ENCODE results near the gene HDAC11.

- TF ChIP-seq PRDM15 (CRISPR knock-in tag; IDR thresholded peaks at IDR 0.05) (no peak), CHD2 (IDR thresholded peaks at IDR 0.05; ENCODE audit: borderline replicate concordance, low read depth, low read length) (no peak), ZNF217 (IDR thresholded peaks at IDR 0.05) (no peak), EZH2 (IDR thresholded peaks at IDR 0.05; ENCODE audit: borderline replicate concordance, control insufficient read depth, low read depth, low read length) (no peak), CTCF (IDR thresholded peaks at IDR 0.05 in 2 of 3, conservative IDR thresholded peaks at IDR 0.05 in 1 of 3; ENCODE audit: control insufficient read depth in 2 of 3, extremely low read depth in 1 of 3, insufficient read depth in 1 of 3, low read depth in 3 of 3, low read length in 3 of 3) (no peak), ZSCAN29 (IDR thresholded peaks at IDR 0.05) (no peak), NRF1 (conservative IDR thresholded peaks at IDR 0.05; ENCODE audit: low read depth, low read length) (no peak), FOXK2 (IDR thresholded peaks at IDR 0.05) (no peak), EP300 (IDR thresholded peaks at IDR 0.05; ENCODE audit: borderline replicate concordance in 1 of 2, control insufficient read depth in 1 of 2, low read depth in 2 of 2, low read length in 2 of 2) (no peak), POLR2A (IDR thresholded peaks at IDR 0.05; ENCODE audit: low read depth, low read length) (no peak), PKNOX1 (IDR thresholded peaks at IDR 0.05) (no peak)
- TF ChIP-seq, protein P1, sequence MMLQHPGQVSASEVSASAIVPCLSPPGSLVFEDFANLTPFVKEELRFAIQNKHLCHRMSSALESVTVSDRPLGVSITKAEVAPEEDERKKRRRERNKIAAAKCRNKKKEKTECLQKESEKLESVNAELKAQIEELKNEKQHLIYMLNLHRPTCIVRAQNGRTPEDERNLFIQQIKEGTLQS (IDR thresholded peaks at IDR 0.05; ENCODE audit: borderline replicate concordance, extremely low read depth, low read depth, low read length), result no peak
- TF ChIP-seq, protein P2, sequence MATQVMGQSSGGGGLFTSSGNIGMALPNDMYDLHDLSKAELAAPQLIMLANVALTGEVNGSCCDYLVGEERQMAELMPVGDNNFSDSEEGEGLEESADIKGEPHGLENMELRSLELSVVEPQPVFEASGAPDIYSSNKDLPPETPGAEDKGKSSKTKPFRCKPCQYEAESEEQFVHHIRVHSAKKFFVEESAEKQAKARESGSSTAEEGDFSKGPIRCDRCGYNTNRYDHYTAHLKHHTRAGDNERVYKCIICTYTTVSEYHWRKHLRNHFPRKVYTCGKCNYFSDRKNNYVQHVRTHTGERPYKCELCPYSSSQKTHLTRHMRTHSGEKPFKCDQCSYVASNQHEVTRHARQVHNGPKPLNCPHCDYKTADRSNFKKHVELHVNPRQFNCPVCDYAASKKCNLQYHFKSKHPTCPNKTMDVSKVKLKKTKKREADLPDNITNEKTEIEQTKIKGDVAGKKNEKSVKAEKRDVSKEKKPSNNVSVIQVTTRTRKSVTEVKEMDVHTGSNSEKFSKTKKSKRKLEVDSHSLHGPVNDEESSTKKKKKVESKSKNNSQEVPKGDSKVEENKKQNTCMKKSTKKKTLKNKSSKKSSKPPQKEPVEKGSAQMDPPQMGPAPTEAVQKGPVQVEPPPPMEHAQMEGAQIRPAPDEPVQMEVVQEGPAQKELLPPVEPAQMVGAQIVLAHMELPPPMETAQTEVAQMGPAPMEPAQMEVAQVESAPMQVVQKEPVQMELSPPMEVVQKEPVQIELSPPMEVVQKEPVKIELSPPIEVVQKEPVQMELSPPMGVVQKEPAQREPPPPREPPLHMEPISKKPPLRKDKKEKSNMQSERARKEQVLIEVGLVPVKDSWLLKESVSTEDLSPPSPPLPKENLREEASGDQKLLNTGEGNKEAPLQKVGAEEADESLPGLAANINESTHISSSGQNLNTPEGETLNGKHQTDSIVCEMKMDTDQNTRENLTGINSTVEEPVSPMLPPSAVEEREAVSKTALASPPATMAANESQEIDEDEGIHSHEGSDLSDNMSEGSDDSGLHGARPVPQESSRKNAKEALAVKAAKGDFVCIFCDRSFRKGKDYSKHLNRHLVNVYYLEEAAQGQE (IDR thresholded peaks at IDR 0.05; ENCODE audit: low read depth, low read length), result no peak
Observed at GRCh38 chr3:13495351-13495813, 15.3 kb downstream of the HDAC11 start.
